Testis (tissue), 2 donors: ENCODE data around the gene STX18.

Experiments used
- CTCF ChIP-seq, 3 experiments: fragments of 450-650 bp in 2 of 3; fragments of 200-600 bp in 1 of 3; sonication (generic) in 1 of 3; IDR thresholded peaks; one replicate each; pipeline ENCODE4 v1.5.1; 2016 to 2019; ENCODE audit warnings: antibody characterized with exemption in 3 of 3, mild to moderate bottlenecking in 2 of 3, moderate library complexity in 1 of 3
- POLR2A ChIP-seq: fragments of 450-650 bp; IDR thresholded peaks from one replicate; pipeline ENCODE4 v1.6.1; 2017; ENCODE audit warnings: antibody characterized with exemption, mild to moderate bottlenecking, moderate library complexity

GRCh38 chr4:4558881-4559280, 17.0 kb upstream of the STX18 start:
- TF ChIP-seq POLR2A, result no peak
- no peak for TF ChIP-seq CTCF (IDR thresholded peaks at IDR 0.05)
